GM21390 (cell line): Measurements from ENCODE around the gene ST7L.

Experiments
- ATAC-seq: cut with Tn5 transposase; IDR thresholded peaks from one replicate; pipeline ENCODE4 v1.9.1; 2021; ENCODE audit not compliant: unreplicated experiment

Gene ST7L

GRCh38 chr1:112517231-112517630 is 101.7 kb downstream of the ST7L start:
- no peak for ATAC-seq

- ATAC-seq, result no peak
These were observed 102.8 kb downstream of the ST7L start for GRCh38 chr1:112516141-112516540.

GRCh38 chr1:112515311-112516009 is 103.5 kb downstream of the ST7L start:
- no peak for ATAC-seq

GRCh38 chr1:112514901-112515300 is 104.0 kb downstream of the ST7L start:
- ATAC-seq, result no peak

- no peak for ATAC-seq
These were observed 105.7 kb downstream of the ST7L start for GRCh38 chr1:112513112-112513870.

- ATAC-seq, result no peak
These were observed 107.0 kb downstream of the ST7L start for GRCh38 chr1:112511897-112512296.

- ATAC-seq, result no peak
These were observed 108.6 kb downstream of the ST7L start for GRCh38 chr1:112510340-112510739.

GRCh38 chr1:112509660-112510178 is 109.2 kb downstream of the ST7L start:
- no peak for ATAC-seq

GRCh38 chr1:112509005-112509659 is 109.8 kb downstream of the ST7L start:
- ATAC-seq, result no peak

GRCh38 chr1:112508278-112509004 is 110.5 kb downstream of the ST7L start, which contains the start of gene WNT2B:
TSS of gene WNT2B (plus strand) at chr1:112508965. CDS start at chr1:112509263, 298 bp downstream.
- no peak for ATAC-seq

- no peak for ATAC-seq
These were observed 111.0 kb downstream of the ST7L start for GRCh38 chr1:112507921-112508277.

- ATAC-seq, result no peak
These were observed 111.6 kb downstream of the ST7L start for GRCh38 chr1:112507336-112507735.

- ATAC-seq, result no peak
These were observed 112.2 kb downstream of the ST7L start for GRCh38 chr1:112506731-112507130.

GRCh38 chr1:112506306-112506705 is 112.6 kb downstream of the ST7L start:
- no peak for ATAC-seq

- no peak for ATAC-seq
These were observed 113.1 kb downstream of the ST7L start for GRCh38 chr1:112505878-112506277.

- ATAC-seq, result no peak
These were observed 113.5 kb downstream of the ST7L start for GRCh38 chr1:112505400-112505785.

- ATAC-seq, result no peak
These were observed 114.1 kb downstream of the ST7L start for GRCh38 chr1:112504661-112505399.

- ATAC-seq, result no peak
These were observed 114.8 kb downstream of the ST7L start for GRCh38 chr1:112504001-112504660.

- no peak for ATAC-seq
These were observed 116.1 kb downstream of the ST7L start for GRCh38 chr1:112502826-112503225.
